Pulmonary artery endothelial cell (primary cell): ENCODE results near the gene MT4. TPM values are rescaled to one million over a fixed set of nuclear protein-coding genes. Genes with fewer than 3 reads are reported as not detected.

ENCODE experiments used
- total RNA-seq: library from RNA; depleted of rRNA; stranded (reverse); fragments of >200 nt; gene quantifications from 2 replicates; pipeline ENCODE4 v1.2.3, GENCODE V29; 2014

The MT4 gene
- total RNA-seq, 1 donor from 2014 or later: not detected

Other genes starting within 250 kb of the MT4 start
- 241 and 263 TPM in 2 replicates for gene AMFR, start 139.5 kb upstream of the MT4 start, total RNA-seq
- 135 and 158 TPM in 2 replicates for gene NUDT21, start 113.7 kb upstream of the MT4 start, total RNA-seq
- gene OGFOD1, start 113.5 kb upstream of the MT4 start, total RNA-seq: 87.0 and 152 TPM in 2 replicates
- 29.7 and 49.2 TPM in 2 replicates for gene BBS2, start 45.0 kb upstream of the MT4 start, total RNA-seq
- not detected in 2 replicates for gene MT3, start 24.5 kb downstream of the MT4 start, total RNA-seq
- gene MT2A, start 43.5 kb downstream of the MT4 start, total RNA-seq: 227 and 304 TPM in 2 replicates
- 132 and 284 TPM in 2 replicates for gene MT1E, start 60.7 kb downstream of the MT4 start, total RNA-seq
- gene MT1M, start 67.6 kb downstream of the MT4 start, total RNA-seq: 3.5 and 8.8 TPM in 2 replicates
- 4.2 and 9.4 TPM in 2 replicates for gene MT1A, start 73.6 kb downstream of the MT4 start, total RNA-seq
- gene MT1B, start 86.8 kb downstream of the MT4 start, total RNA-seq: not detected in 2 replicates
- gene MT1F, start 92.9 kb downstream of the MT4 start, total RNA-seq: 0.59 and 2.4 TPM in 2 replicates
- gene MT1G, start 103.0 kb downstream of the MT4 start, total RNA-seq: not detected in 2 replicates
- gene MT1H, start 104.7 kb downstream of the MT4 start, total RNA-seq: not detected in 2 replicates
- 26.1 and 29.9 TPM in 2 replicates for gene MT1X, start 117.4 kb downstream of the MT4 start, total RNA-seq
- 111 and 118 TPM in 2 replicates for gene NUP93, start 165.1 kb downstream of the MT4 start, total RNA-seq